ENCODE results near the gene LGALS1.
A peak's percentile ranks its signal among the peaks of the same experiment; 100 is the strongest.
"Not testable (repeated sequence)": the region's sequence is repeated elsewhere in the genome, so short reads cannot be mapped to it uniquely, and the experiment has no call there.

The LGALS1 gene

GRCh38 chr22:37692627-37693285, 17.3 kb downstream of the LGALS1 start:
- no peak for DNase-seq

DNA sequence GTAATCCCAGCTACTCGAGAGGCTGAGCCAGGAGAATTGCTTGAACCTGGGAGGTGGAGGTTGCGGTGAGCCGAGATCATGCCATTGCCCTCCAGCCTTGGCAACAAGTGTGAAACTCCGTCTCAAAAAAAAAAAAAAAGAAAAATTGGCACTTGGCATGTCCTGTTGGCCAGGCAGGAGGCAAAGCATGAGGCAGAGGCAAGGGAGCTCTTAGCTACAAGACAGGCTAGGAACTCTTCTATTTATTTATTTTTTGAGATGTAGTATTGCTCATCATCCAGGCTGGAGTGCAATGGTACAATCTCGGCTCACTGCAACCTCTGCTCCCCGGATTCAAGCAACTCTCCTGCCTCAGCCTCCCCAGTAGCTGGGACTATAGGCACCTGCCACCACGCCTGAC, 18.7 kb downstream of the LGALS1 start:
- not testable (repeated sequence) for DNase-seq

DNA sequence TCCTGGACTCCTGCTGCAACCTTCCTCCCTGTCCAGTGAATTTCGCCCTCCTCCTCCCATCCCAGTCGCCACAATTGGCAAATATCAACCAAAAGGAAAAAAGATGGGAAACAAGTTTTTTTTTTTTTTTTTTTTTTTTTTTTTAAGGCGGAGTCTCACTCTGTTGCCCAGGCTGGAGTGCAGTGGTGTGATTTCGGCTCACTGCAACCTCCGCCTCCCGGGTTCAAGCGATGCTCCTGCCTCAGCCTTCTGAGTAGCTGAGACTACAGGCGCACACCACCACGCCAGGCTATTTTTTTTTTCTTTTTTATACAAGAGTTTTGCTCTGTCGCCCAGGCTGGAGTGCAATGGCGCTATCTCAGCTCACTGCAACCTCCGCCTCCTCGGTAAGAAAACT, 20.8 kb downstream of the LGALS1 start:
- not testable (repeated sequence) for DNase-seq

- DNase-seq = peak; percentile 83
Measured at GRCh38 chr22:37696657-37697537, 21.5 kb downstream of the LGALS1 start, which contains the start of gene TRIOBP. Gene TRIOBP (plus strand): TSS chr22:37697048. CDS start chr22:37701366, 4,318 bp downstream.

DNA sequence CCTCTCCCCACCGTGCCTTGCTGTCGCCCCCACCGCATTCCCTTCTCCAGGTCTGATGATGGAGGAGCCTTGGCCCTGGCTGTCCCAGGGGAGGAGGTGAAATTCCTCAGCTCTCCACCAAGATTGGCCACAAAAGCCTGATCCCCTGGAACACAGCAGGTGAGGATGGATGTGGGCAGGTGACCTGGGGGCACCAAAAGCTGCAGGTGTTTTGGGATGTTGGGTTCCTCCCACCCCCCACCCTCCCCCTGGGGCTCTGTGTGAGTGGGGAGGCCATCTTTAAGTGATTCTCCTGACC, 22.1 kb downstream of the LGALS1 start:
- no peak for DNase-seq

- DNase-seq = no peak
Measured at GRCh38 chr22:37701141-37701786, 25.8 kb downstream of the LGALS1 start.

- no peak for DNase-seq
Measured at GRCh38 chr22:37703906-37704305, 28.5 kb downstream of the LGALS1 start.

DNA sequence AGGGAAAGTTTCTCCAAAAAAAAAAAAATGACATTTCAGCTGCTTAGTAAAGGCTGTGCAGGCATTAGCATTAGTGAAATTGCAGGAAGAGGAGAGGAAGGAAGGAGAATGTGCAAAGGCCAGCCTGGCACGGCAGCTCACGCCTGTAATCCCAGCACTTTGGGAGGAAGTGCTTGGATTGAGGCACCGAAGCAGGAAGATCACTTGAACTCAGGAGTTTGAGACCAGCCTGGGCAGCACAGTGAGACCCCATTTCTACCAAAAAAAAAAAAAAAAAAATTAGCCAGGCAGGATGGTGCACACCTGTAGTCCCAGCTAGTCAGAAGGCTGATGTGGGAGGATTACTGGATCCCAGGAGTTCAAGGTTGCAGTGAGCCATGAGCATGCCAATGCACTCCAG, 29.2 kb downstream of the LGALS1 start:
- DNase-seq = no peak

- no peak for DNase-seq
Measured at GRCh38 chr22:37705205-37705604, 29.8 kb downstream of the LGALS1 start.

- no peak for DNase-seq
Measured at GRCh38 chr22:37708580-37709444, 33.4 kb downstream of the LGALS1 start.

DNA sequence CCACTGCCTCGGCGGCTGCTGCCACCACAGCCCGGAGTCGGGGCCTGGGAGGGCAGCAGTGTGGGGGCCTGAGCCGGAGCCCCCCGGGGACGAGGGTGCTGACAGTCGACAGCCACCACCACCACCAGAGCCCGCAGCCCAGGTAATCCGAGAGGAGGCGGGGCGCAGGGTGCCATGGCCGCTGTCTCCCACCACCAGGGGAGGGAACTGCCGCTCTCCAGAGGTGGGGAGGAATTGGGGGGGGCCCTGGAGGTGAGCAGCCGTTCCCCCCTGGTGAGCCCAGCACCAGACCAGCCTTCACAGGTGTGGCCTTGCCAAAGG, 34.0 kb downstream of the LGALS1 start:
- no peak for DNase-seq

DNA sequence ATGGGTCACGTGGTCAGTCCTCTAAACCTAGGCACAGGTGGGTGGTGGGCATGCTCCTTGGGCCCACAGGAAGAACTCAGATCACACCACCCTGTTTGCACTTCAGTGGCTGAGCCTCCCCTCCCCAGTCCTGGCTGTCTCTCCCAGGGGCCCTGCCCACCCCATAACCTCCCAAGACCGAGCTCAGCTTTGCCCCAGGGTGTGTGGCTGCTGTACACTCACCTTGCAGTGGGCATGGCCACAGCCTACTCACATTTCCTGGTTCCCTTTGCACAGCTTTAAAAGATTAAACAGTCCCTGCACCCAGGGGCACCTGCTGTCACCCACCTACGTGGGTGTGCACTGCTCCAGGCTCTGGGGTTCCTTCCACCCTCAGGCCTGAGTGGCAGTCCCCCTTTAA, 35.2 kb downstream of the LGALS1 start:
- DNase-seq = no peak

GRCh38 chr22:37711490-37711889, 36.1 kb downstream of the LGALS1 start:
- DNase-seq = no peak

- DNase-seq = no peak
Measured at GRCh38 chr22:37713761-37714160, 38.3 kb downstream of the LGALS1 start.

DNA sequence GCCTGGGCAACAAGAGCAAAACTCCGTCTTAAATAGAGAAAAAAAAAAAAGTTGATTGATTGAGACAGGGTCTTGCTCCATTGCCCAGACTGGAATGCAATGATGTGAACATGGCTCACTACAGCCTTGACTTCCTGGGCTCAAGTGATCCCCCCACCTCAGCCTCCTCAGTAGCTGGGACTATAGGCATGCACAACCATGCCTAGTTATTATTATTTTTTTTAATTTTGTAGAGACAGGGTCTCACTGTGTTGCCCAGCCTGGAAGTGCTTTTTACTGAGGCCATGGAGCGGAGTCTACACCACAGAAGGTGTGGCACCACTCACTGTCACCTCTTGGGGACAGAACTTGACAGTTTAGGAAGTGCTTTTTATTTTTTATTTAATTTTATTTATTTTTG, 39.2 kb downstream of the LGALS1 start:
- DNase-seq = no peak

- DNase-seq = no peak
Measured at GRCh38 chr22:37715760-37716159, 40.3 kb downstream of the LGALS1 start.

GRCh38 chr22:37716708-37717107, 41.3 kb downstream of the LGALS1 start:
- no peak for DNase-seq

DNA sequence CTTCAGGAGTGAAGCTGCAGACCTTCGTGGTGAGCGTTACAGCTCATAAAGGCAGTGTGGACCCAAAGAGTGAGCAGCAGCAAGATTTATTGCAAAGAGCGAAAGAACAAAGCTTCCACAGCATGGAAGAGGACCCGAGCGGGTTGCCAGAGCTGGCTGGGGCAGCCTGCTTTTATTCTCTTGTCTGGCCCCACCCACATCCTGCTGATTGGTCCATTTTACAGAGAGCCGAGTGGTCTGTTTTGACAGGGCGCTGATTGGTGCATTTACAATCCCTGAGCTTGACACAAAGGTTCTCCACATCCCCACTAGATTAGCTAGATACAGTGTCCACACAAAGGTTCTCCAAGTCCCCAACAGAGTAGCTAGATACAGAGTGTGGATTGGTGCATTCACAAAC, 41.8 kb downstream of the LGALS1 start:
- DNase-seq = not testable (repeated sequence)

GRCh38 chr22:37717746-37718305, 42.4 kb downstream of the LGALS1 start:
- DNase-seq = not testable (repeated sequence)

- DNase-seq = no peak
Measured at GRCh38 chr22:37725551-37726240, 50.3 kb downstream of the LGALS1 start.

GRCh38 chr22:37726241-37726887, 50.9 kb downstream of the LGALS1 start:
- DNase-seq = no peak
